NCI-H1417 treated with DMSO at 0.1 percent for 48 hours (cell line): ENCODE measurements around the gene LRP10.
"Not testable (repeated sequence)": the region's sequence is repeated elsewhere in the genome, so short reads cannot be mapped to it uniquely, and the experiment has no call there.

ENCODE experiments used
- DNase-seq: peaks from one replicate; lab custom pipeline; 2025; lab: John Stamatoyannopoulos, UW

Gene LRP10

GRCh38 chr14:22843123-22843925, 28.2 kb upstream of the LRP10 start:
- DNase-seq: no peak

DNA sequence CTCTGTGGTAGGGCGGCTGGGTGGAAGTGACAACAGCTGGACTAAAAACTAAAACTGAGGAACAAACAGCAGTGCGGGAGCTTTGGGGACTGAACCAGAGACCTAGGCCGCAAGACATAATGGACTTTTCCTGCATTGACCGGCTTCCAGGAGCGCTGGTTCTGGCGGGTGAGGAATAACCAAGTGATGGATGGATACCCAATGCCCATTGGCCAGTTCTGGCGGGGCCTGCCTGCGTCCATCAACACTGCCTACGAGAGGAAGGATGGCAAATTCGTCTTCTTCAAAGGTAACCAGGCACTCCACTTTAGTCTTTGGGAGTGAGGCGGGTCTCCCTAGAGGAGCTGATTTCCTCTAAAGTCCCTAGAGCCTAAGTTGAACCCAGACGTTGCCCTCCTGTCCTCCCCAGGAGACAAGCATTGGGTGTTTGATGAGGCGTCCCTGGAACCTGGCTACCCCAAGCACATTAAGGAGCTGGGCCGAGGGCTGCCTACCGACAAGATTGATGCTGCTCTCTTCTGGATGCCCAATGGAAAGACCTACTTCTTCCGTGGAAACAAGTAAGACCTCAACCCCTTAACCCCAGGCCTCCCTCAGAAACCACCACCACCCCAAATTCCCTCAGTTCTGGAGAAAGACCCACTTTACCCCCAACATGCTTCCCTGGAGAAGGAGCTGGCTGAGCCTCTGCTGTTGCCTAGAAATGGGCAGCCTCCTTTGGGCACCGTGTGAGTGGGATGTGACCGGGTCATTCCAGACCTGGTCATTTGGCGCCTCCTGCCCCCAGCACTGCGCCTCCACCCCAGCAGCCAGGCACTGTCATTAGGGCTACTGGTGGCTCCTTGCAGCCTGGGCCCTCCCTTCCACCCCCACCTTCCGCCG, 27.1 kb upstream of the LRP10 start:
- no peak for DNase-seq

GRCh38 chr14:22845103-22845394, 26.5 kb upstream of the LRP10 start:
- DNase-seq: no peak

GRCh38 chr14:22845821-22846625, 25.5 kb upstream of the LRP10 start:
- no peak for DNase-seq

GRCh38 chr14:22846811-22847307, 24.7 kb upstream of the LRP10 start:
- DNase-seq: no peak

GRCh38 chr14:22847661-22848341, 23.7 kb upstream of the LRP10 start:
- no peak for DNase-seq

GRCh38 chr14:22848351-22849164, 23.0 kb upstream of the LRP10 start:
- no peak for DNase-seq

GRCh38 chr14:22849212-22849819, 22.2 kb upstream of the LRP10 start:
- no peak for DNase-seq

- DNase-seq: no peak
Observed at GRCh38 chr14:22850944-22851764, 20.4 kb upstream of the LRP10 start.

- not testable (repeated sequence) for DNase-seq
Observed at GRCh38 chr14:22852178-22852577, 19.4 kb upstream of the LRP10 start.

DNA sequence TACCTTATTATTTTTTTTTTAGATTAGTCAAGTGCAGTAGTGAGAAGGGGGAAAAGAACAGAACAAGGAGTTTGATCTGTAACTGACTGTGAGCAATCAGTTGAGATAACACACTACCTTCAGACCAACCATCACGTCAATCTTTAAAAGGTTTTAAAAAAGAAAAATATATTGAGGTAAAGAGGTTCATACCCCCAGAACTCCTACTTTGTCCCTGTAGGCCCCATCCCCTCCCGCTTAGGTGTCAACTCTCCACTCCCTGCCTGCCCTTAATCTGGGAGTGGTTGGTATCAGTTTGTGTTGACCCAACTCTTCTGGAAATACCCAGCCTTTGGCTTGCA, 19.0 kb upstream of the LRP10 start:
- no peak for DNase-seq

DNA sequence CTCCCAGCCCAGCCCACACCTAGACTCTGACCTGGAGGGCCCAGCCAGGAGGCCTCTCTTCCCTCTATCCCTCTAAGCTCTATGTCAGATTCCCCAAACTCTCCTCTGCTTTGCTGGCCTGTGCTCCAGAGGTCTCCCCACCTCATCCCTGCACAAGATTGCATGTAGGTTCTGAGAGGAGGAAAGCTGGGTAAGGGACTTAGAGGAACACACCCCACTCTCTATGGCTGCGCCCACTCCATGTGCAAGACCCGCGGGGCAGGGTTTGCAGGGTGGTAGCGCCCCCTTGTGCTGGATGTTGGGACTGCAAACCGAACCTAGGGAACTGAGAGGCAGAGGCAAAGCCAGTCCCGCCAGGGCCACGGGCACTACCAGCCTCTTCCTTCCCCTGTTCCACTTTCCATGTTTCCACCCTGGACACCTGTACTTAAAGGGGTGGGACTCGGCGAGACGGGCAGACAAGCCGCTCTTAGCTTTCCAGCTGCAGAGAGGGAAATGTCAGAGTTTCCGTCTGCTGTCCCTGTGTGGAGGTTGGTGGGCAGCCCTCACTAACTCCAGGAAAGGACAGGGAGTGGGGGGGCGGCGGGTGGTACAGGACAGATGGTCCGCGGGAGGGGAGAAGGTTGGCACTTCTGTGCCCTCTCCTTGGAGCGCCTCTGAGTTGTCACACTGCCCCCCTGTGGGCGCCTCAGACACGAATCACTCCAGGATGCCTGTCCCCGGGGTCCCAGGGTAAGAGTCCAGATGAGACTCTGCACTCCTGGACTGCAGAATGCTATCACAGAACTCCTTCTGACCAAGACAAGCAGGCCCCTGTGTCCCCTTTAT, 18.4 kb upstream of the LRP10 start:
- DNase-seq: peak; percentile 3

GRCh38 chr14:22854296-22854695, 17.2 kb upstream of the LRP10 start:
- not testable (repeated sequence) for DNase-seq

GRCh38 chr14:22854963-22855724, 16.4 kb upstream of the LRP10 start:
- no peak for DNase-seq

- DNase-seq: no peak
Observed at GRCh38 chr14:22856428-22856827, 15.1 kb upstream of the LRP10 start.

GRCh38 chr14:22860377-22860776, 11.2 kb upstream of the LRP10 start:
- not testable (repeated sequence) for DNase-seq

GRCh38 chr14:22861651-22862050, 9.9 kb upstream of the LRP10 start:
- no peak for DNase-seq

DNA sequence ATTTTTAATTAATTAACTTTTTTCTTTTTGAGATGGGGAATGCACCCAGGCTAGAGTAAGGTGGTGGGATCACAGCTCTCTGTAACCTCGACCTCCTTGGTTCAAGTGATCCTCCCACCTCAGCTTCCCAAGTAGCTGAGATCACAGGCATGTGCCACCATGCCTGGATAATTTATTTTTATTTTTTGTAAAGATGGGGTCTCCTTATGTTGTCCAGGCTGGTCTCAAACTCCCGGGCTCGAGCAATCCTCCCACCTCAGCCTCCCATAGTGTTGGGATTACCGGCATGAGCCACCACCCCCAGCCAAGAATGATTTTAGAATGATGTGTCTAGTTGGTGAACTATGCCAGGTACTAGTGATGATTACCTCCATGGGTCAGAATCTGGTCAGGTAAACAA, 6.6 kb upstream of the LRP10 start:
- no peak for DNase-seq
